Nephron (organoid): ENCODE results near the gene KRTAP10-1.

ENCODE experiments used
- H3K27ac Mint-ChIP-seq, 3 experiments: 2 replicates each; pipeline ENCODE4 v1.8.0; 2020; ENCODE audit warnings: mixed read lengths in 3 of 3, mild to moderate bottlenecking in 2 of 3, moderate library complexity in 1 of 3
- H3K27me3 Mint-ChIP-seq: 2 replicates; pipeline ENCODE4 v1.8.0; 2021; ENCODE audit warnings: low read depth, mild to moderate bottlenecking, moderate library complexity, mixed read lengths
- H3K36me3 Mint-ChIP-seq: 2 replicates; pipeline ENCODE4 v1.8.0; 2020; ENCODE audit warnings: low read depth, mixed read lengths
- H3K4me1 Mint-ChIP-seq: 2 replicates; pipeline ENCODE4 v1.8.0; 2020; ENCODE audit warnings: mixed read lengths
- H3K4me3 Mint-ChIP-seq, 3 experiments: 2 replicates each; pipeline ENCODE4 v1.8.0; 2020; ENCODE audit warnings: mild to moderate bottlenecking in 3 of 3, mixed read lengths in 3 of 3, moderate library complexity in 2 of 3
- H3K9me3 Mint-ChIP-seq: 2 replicates; pipeline ENCODE4 v1.8.0; 2020; ENCODE audit warnings: mixed read lengths
- CTCF ChIP-seq, 3 experiments: fragments of 200-600 bp; sonication (generic); IDR thresholded peaks; one replicate each; pipeline ENCODE4 v1.5.0; 2021; ENCODE audit warnings: antibody characterized with exemption in 3 of 3; ENCODE audit not compliant: unreplicated experiment in 3 of 3

The KRTAP10-1 gene

GRCh38 chr21:44532712-44533111, 7.3 kb downstream of the KRTAP10-1 start:
- Mint-ChIP-seq H3K9me3 (peaks cover 3% of the 10 kb centered on the region), H3K27me3 (peaks cover 16% of the 10 kb centered on the region), H3K4me1 (no peaks in the 10 kb centered on the region), H3K36me3 (no peaks in the 10 kb centered on the region), H3K4me3 (no peak overlapping the region), H3K27ac (no peak overlapping the region)
- no peak for TF ChIP-seq CTCF (IDR thresholded peaks at IDR 0.05; ENCODE audit: unreplicated experiment in 3 of 3)

GRCh38 chr21:44531606-44532564, 8.1 kb downstream of the KRTAP10-1 start:
- Mint-ChIP-seq H3K36me3 (no peaks in the 10 kb centered on the region), H3K27ac (no peak overlapping the region), H3K27me3 (peaks cover 16% of the 10 kb centered on the region), H3K4me1 (no peaks in the 10 kb centered on the region), H3K4me3 (no peak overlapping the region), H3K9me3 (no peaks in the 10 kb centered on the region)
- no peak for TF ChIP-seq CTCF (IDR thresholded peaks at IDR 0.05; ENCODE audit: unreplicated experiment in 3 of 3)

GRCh38 chr21:44530903-44531605, 8.9 kb downstream of the KRTAP10-1 start:
- Mint-ChIP-seq H3K4me3 (no peak overlapping the region), H3K4me1 (no peaks in the 10 kb centered on the region), H3K27ac (no peak overlapping the region), H3K36me3 (no peaks in the 10 kb centered on the region), H3K9me3 (no peaks in the 10 kb centered on the region), H3K27me3 (peaks cover 16% of the 10 kb centered on the region)
- no peak for TF ChIP-seq CTCF (IDR thresholded peaks at IDR 0.05; ENCODE audit: unreplicated experiment in 3 of 3)

GRCh38 chr21:44530221-44530902, 9.6 kb downstream of the KRTAP10-1 start:
- no peaks in the 10 kb centered on the region for H3K4me1 Mint-ChIP-seq
- TF ChIP-seq CTCF (IDR thresholded peaks at IDR 0.05; ENCODE audit: unreplicated experiment in 3 of 3) = no peak
- no peak overlapping the region for H3K4me3 Mint-ChIP-seq
- peaks cover 16% of the 10 kb centered on the region for H3K27me3 Mint-ChIP-seq
- H3K27ac Mint-ChIP-seq = no peak overlapping the region
- H3K9me3 Mint-ChIP-seq = no peaks in the 10 kb centered on the region
- no peaks in the 10 kb centered on the region for H3K36me3 Mint-ChIP-seq

GRCh38 chr21:44529503-44530125, 10.4 kb downstream of the KRTAP10-1 start:
- no peak overlapping the region for H3K4me3 Mint-ChIP-seq
- H3K27ac Mint-ChIP-seq = no peak overlapping the region
- no peak for TF ChIP-seq CTCF (IDR thresholded peaks at IDR 0.05; ENCODE audit: unreplicated experiment in 3 of 3)
- H3K4me1 Mint-ChIP-seq = no peaks in the 10 kb centered on the region
- no peaks in the 10 kb centered on the region for H3K36me3 Mint-ChIP-seq
- H3K9me3 Mint-ChIP-seq = no peaks in the 10 kb centered on the region
- H3K27me3 Mint-ChIP-seq = peaks cover 11% of the 10 kb centered on the region
